DND-41 (cell line): ENCODE data around the gene LAMA2.

Source experiments
- ATAC-seq: fragments of 200-7000 bp; cut with Tn5 transposase; 3 replicates; pipeline ENCODE4 v1.9.1; 2021; ENCODE audit warnings: low read depth; ENCODE audit not compliant: insufficient read depth
- DNase-seq: peaks from one replicate; pipeline ENCODE4 v3.0.0-alpha.2; 2020
- H2AFZ ChIP-seq: 2 replicates; pipeline ENCODE4 v1.6.0; 2012; ENCODE audit warnings: low read depth, low read length
- H3K27ac ChIP-seq: 2 replicates; pipeline ENCODE4 v1.5.1; 2012; ENCODE audit warnings: low read length, inconsistent platforms
- H3K27me3 ChIP-seq: fragments of 200-600 bp; sonication (generic); 2 replicates; pipeline ENCODE4 v1.6.0; 2012; ENCODE audit warnings: low read length, mild to moderate bottlenecking, inconsistent platforms; ENCODE audit not compliant: insufficient read depth, poor library complexity
- H3K36me3 ChIP-seq: 2 replicates; pipeline ENCODE4 v1.5.1; 2012; ENCODE audit warnings: low read length, inconsistent platforms; ENCODE audit not compliant: insufficient read depth
- H3K4me1 ChIP-seq: 2 replicates; pipeline ENCODE4 v1.5.1; 2012; ENCODE audit warnings: mild to moderate bottlenecking, low read length; ENCODE audit not compliant: insufficient read depth
- H3K4me2 ChIP-seq: 2 replicates; pipeline ENCODE4 v1.6.0; 2012; ENCODE audit warnings: mild to moderate bottlenecking, moderate library complexity, low read length, inconsistent platforms; ENCODE audit not compliant: insufficient read depth
- H3K4me3 ChIP-seq, 2 experiments: fragments of 200-600 bp in 1 of 2; shearing (Covaris generic) in 1 of 2; 2 replicates each; pipeline ENCODE4 v1.5.1; 2012 to 2016; ENCODE audit warnings: inconsistent platforms in 2 of 2, low read length in 2 of 2, mild to moderate bottlenecking in 2 of 2, low read depth in 1 of 2, moderate library complexity in 1 of 2
- H3K79me2 ChIP-seq: 2 replicates; pipeline ENCODE4 v1.6.0; 2012; ENCODE audit warnings: low read length, inconsistent platforms; ENCODE audit not compliant: insufficient read depth
- H3K9ac ChIP-seq: 2 replicates; pipeline ENCODE4 v1.6.0; 2012; ENCODE audit warnings: low read depth, mild to moderate bottlenecking, inconsistent platforms, low read length, moderate library complexity
- H3K9me3 ChIP-seq: 2 replicates; pipeline ENCODE4 v1.5.1; 2012; ENCODE audit warnings: low read length, moderate library complexity, mild to moderate bottlenecking, inconsistent platforms; ENCODE audit not compliant: insufficient read depth, severe bottlenecking
- H4K20me1 ChIP-seq: 2 replicates; pipeline ENCODE4 v1.6.0; 2012; ENCODE audit warnings: low read length; ENCODE audit not compliant: insufficient read depth
- EZH2 ChIP-seq: IDR thresholded peaks from 3 replicates; pipeline ENCODE4 v1.6.1; 2012; ENCODE audit warnings: borderline replicate concordance, low read depth, mild to moderate bottlenecking, moderate library complexity, low read length, inconsistent platforms; ENCODE audit not compliant: severe bottlenecking
- TF ChIP-seq, protein P1 (sequence below): IDR thresholded peaks from 2 replicates; pipeline ENCODE4 v1.5.1; 2012; ENCODE audit warnings: borderline replicate concordance, low read length, moderate library complexity, mild to moderate bottlenecking; ENCODE audit not compliant: poor library complexity, severe bottlenecking; ENCODE audit errors: extremely low read depth

The LAMA2 gene

DNA sequence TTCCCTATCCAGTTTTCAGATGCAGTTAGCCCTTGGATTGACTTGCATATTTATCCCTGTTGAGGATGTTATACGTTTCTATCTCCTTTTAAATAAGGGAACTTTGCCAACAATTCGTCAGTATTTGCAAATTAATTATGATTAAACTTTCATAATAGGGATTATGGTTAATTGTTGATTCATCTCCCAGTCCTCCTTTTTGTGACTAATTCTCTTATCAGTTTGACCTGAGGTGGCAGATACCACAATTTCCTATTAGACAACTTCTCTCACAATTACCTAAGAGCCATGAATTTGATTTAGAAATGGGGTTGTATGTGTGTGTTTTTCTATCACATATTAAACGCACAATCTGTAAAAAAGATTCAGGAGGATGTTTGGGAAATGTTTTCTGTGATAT, 172.9 kb downstream of the LAMA2 start:
- H3K79me2 ChIP-seq = no peaks in the 10 kb centered on the region
- H3K9ac ChIP-seq = no peak overlapping the region
- ATAC-seq (no peak), DNase-seq (no peak)
- no peak overlapping the region for H2AFZ ChIP-seq
- no peaks in the 10 kb centered on the region for H3K4me1 ChIP-seq
- no peaks in the 10 kb centered on the region for H3K9me3 ChIP-seq
- no peak overlapping the region for H3K4me3 ChIP-seq
- H4K20me1 ChIP-seq = no peaks in the 10 kb centered on the region
- no peak overlapping the region for H3K27ac ChIP-seq
- no peaks in the 10 kb centered on the region for H3K27me3 ChIP-seq
- TF ChIP-seq EZH2 = no peak
- TF ChIP-seq, protein P1, sequence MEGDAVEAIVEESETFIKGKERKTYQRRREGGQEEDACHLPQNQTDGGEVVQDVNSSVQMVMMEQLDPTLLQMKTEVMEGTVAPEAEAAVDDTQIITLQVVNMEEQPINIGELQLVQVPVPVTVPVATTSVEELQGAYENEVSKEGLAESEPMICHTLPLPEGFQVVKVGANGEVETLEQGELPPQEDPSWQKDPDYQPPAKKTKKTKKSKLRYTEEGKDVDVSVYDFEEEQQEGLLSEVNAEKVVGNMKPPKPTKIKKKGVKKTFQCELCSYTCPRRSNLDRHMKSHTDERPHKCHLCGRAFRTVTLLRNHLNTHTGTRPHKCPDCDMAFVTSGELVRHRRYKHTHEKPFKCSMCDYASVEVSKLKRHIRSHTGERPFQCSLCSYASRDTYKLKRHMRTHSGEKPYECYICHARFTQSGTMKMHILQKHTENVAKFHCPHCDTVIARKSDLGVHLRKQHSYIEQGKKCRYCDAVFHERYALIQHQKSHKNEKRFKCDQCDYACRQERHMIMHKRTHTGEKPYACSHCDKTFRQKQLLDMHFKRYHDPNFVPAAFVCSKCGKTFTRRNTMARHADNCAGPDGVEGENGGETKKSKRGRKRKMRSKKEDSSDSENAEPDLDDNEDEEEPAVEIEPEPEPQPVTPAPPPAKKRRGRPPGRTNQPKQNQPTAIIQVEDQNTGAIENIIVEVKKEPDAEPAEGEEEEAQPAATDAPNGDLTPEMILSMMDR = no peak
- no peaks in the 10 kb centered on the region for H3K36me3 ChIP-seq
- no peak overlapping the region for H3K4me2 ChIP-seq

DNA sequence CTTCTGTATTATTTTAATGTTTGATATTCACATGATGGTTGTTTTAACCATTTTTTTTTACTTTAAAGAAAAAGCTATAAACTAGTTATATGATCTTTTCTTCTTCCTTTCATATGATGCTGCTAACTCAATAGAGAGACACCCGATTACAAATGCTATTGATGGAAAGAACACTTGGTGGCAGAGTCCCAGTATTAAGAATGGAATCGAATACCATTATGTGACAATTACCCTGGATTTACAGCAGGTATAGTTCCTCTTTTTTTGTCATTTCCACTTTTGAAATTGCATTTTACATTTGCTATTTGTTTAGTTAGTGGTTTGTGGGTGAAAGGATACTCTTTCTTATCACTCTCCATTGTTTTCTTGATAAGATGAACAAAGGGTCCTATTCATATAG, 176.7 kb downstream of the LAMA2 start:
- Histone ChIP-seq H4K20me1 (no peaks in the 10 kb centered on the region), H3K9ac (no peak overlapping the region), H3K4me3 (no peak overlapping the region), H2AFZ (no peak overlapping the region), H3K27me3 (no peaks in the 10 kb centered on the region), H3K9me3 (no peaks in the 10 kb centered on the region), H3K79me2 (no peaks in the 10 kb centered on the region), H3K27ac (no peak overlapping the region), H3K4me1 (no peaks in the 10 kb centered on the region), H3K4me2 (no peak overlapping the region), H3K36me3 (no peaks in the 10 kb centered on the region)
- DNase-seq (no peak), ATAC-seq (no peak)
- TF ChIP-seq, protein P1 = no peak
- no peak for TF ChIP-seq EZH2

DNA sequence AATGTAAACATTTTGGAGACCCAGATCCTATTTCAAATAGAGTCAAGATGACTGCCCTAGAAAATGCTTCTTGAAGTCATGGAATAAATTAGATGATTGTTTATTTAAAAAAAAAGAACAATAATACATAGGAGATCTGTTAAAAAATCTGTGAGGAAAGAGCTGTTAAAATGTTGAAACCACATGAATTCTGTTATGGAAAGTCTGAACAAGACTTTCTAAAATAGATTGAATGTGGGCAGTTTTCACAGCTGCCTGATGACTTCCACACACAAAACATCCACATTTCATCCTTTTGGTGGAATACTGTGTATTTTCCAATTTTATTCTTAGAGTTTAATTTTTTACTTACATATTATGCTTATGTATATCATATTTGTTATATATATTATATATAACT, 186.1 kb downstream of the LAMA2 start:
- H3K36me3 ChIP-seq = no peaks in the 10 kb centered on the region
- peaks cover 4% of the 10 kb centered on the region for H3K27me3 ChIP-seq
- H3K27ac ChIP-seq = no peak overlapping the region
- H3K9ac ChIP-seq = no peak overlapping the region
- no peak for TF ChIP-seq EZH2
- TF ChIP-seq, protein P1 = no peak
- DNase-seq (no peak), ATAC-seq (no peak)
- no peak overlapping the region for H3K4me2 ChIP-seq
- no peak overlapping the region for H2AFZ ChIP-seq
- no peaks in the 10 kb centered on the region for H3K4me1 ChIP-seq
- no peak overlapping the region for H3K4me3 ChIP-seq
- no peaks in the 10 kb centered on the region for H3K9me3 ChIP-seq
- H3K79me2 ChIP-seq = no peaks in the 10 kb centered on the region
- H4K20me1 ChIP-seq = no peaks in the 10 kb centered on the region

DNA sequence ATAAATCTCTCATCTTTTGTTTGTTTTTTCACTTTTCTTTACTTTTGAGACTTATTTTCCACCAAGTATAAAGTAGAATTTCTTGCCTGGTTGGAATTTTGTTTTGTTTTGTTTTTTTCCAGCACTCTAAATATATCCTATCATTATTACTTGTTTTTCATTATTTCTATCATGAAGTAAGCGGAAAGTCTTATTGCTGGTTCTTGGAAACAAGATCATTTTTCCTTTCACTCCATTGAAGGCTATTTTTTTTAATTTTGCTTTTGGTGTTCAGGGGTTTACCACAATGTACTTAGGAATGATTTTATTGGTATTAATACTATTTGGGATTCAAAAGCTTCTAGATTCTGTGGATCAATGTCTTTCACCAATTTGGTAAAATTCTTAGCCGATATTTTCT, 190.1 kb downstream of the LAMA2 start:
- no peaks in the 10 kb centered on the region for H3K36me3 ChIP-seq
- no peak for DNase-seq
- H3K9me3 ChIP-seq = no peaks in the 10 kb centered on the region
- H3K9ac ChIP-seq = no peak overlapping the region
- no peak overlapping the region for H3K27ac ChIP-seq
- no peaks in the 10 kb centered on the region for H4K20me1 ChIP-seq
- H3K4me1 ChIP-seq = no peaks in the 10 kb centered on the region
- no peak for ATAC-seq
- H3K4me3 ChIP-seq = no peak overlapping the region
- no peak overlapping the region for H3K4me2 ChIP-seq
- no peak overlapping the region for H2AFZ ChIP-seq
- TF ChIP-seq, protein P1 = no peak
- no peak for TF ChIP-seq EZH2
- peaks cover 5% of the 10 kb centered on the region for H3K27me3 ChIP-seq
- no peaks in the 10 kb centered on the region for H3K79me2 ChIP-seq
